Neural crest cell (in vitro differentiated cells): Measurements from ENCODE around the gene DYSF. TPM values are rescaled to one million over a fixed set of nuclear protein-coding genes. Genes with fewer than 3 reads are reported as not detected.

Source experiments
- DNase-seq: peaks from one replicate; pipeline ENCODE4 v3.0.0; 2021; ENCODE audit warnings: low read depth, mixed read lengths, low spot score
- H3K27ac Mint-ChIP-seq: one replicate; pipeline ENCODE4 v1.8.0; 2021; ENCODE audit warnings: mild to moderate bottlenecking, mixed read lengths; ENCODE audit not compliant: unreplicated experiment
- H3K27me3 Mint-ChIP-seq: 2 replicates; pipeline ENCODE4 v1.8.0; 2021; ENCODE audit warnings: low read depth, mild to moderate bottlenecking, mixed read lengths
- H3K36me3 Mint-ChIP-seq: 2 replicates; pipeline ENCODE4 v1.8.0; 2021; ENCODE audit warnings: low read depth, mild to moderate bottlenecking, mixed read lengths
- H3K4me1 Mint-ChIP-seq: 2 replicates; pipeline ENCODE4 v1.8.0; 2021; ENCODE audit warnings: mixed read lengths
- H3K4me3 Mint-ChIP-seq: one replicate; pipeline ENCODE4 v1.8.0; 2021; ENCODE audit warnings: mild to moderate bottlenecking, mixed read lengths
- H3K9me3 Mint-ChIP-seq: 2 replicates; pipeline ENCODE4 v1.8.0; 2021; ENCODE audit warnings: mixed read lengths
- CTCF ChIP-seq: fragments of 200-600 bp; sonication (generic); conservative IDR thresholded peaks from 2 replicates; pipeline ENCODE4 v1.5.0; 2021; ENCODE audit warnings: antibody characterized with exemption, mild to moderate bottlenecking
- total RNA-seq: library from RNA; stranded (reverse); gene quantifications from 2 replicates; pipeline ENCODE4 v1.2.1, GENCODE V29; 2021

Gene DYSF
- total RNA-seq, 1 donor from 2014 or later, result 2.2 TPM

- H3K4me3 Mint-ChIP-seq, result no peak overlapping the region
- no peak for DNase-seq
- H3K36me3 Mint-ChIP-seq, result no peaks in the 10 kb centered on the region
Observed at GRCh38 chr2:71674158-71674851, 220.9 kb downstream of the DYSF start.

GRCh38 chr2:71675296-71675695, 221.9 kb downstream of the DYSF start:
- DNase-seq, result no peak
- H3K4me3 Mint-ChIP-seq, result no peak overlapping the region
- peaks cover 5% of the 10 kb centered on the region for H3K4me1 Mint-ChIP-seq
- no peaks in the 10 kb centered on the region for H3K9me3 Mint-ChIP-seq
- H3K27me3 Mint-ChIP-seq, result no peaks in the 10 kb centered on the region
- no peak overlapping the region for H3K27ac Mint-ChIP-seq
- TF ChIP-seq CTCF, result no peak
- H3K36me3 Mint-ChIP-seq, result no peaks in the 10 kb centered on the region

More at GRCh38 chr2:71674158-71674851, 220.9 kb downstream of the DYSF start:
- no peaks in the 10 kb centered on the region for H3K27me3 Mint-ChIP-seq
- no peak for TF ChIP-seq CTCF
- H3K4me1 Mint-ChIP-seq, result peaks cover 5% of the 10 kb centered on the region
- H3K9me3 Mint-ChIP-seq, result no peaks in the 10 kb centered on the region
- H3K27ac Mint-ChIP-seq, result peak overlapping the region; percentile 35

GRCh38 chr2:71678874-71679273, 225.5 kb downstream of the DYSF start:
- Mint-ChIP-seq H3K27ac (no peak overlapping the region), H3K4me1 (no peaks in the 10 kb centered on the region), H3K36me3 (no peaks in the 10 kb centered on the region), H3K27me3 (no peaks in the 10 kb centered on the region), H3K4me3 (no peak overlapping the region), H3K9me3 (no peaks in the 10 kb centered on the region)
- TF ChIP-seq CTCF, result no peak
- DNase-seq, result no peak

- H3K36me3 Mint-ChIP-seq, result no peaks in the 10 kb centered on the region
- no peak overlapping the region for H3K27ac Mint-ChIP-seq
- no peaks in the 10 kb centered on the region for H3K27me3 Mint-ChIP-seq
- H3K9me3 Mint-ChIP-seq, result no peaks in the 10 kb centered on the region
- DNase-seq, result no peak
- H3K4me3 Mint-ChIP-seq, result no peak overlapping the region
- no peaks in the 10 kb centered on the region for H3K4me1 Mint-ChIP-seq
- TF ChIP-seq CTCF, result no peak
Observed at GRCh38 chr2:71679491-71679890, 226.1 kb downstream of the DYSF start.

GRCh38 chr2:71680925-71681324, 227.6 kb downstream of the DYSF start:
- Mint-ChIP-seq H3K27ac (no peak overlapping the region), H3K4me1 (no peaks in the 10 kb centered on the region), H3K9me3 (no peaks in the 10 kb centered on the region), H3K36me3 (no peaks in the 10 kb centered on the region), H3K4me3 (no peak overlapping the region), H3K27me3 (no peaks in the 10 kb centered on the region)
- TF ChIP-seq CTCF, result no peak
- DNase-seq, result no peak
